ENCODE results near the gene CDYL.

GRCh38 chr6:4743062-4743461 lies 33.1 kb upstream of the CDYL start:
- TF ChIP-seq CTCF (IDR thresholded peaks at IDR 0.05) (no peak), POLR2A (IDR thresholded peaks at IDR 0.05) (no peak)
